ENCODE data around the gene FIGN.

DNA sequence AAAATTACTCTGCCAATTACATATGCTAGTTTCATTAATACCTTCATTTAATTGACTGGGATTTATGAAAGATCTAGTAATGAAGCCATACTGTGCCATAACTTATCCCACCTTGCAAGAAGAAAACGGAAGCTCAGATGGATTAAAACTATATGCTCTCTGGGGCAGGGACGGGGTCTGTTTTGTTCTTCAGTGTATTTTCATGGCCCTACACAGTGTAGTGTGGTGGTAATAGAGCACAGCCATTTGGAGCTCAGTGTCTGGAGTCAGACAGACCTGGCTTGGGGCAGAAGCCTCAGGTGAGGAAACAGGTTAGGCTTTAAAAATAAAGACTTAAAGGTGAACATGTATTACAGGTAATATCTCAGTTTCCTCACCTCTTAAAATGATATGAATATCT is 62.3 kb downstream of the FIGN start:
- TF ChIP-seq, protein P1, sequence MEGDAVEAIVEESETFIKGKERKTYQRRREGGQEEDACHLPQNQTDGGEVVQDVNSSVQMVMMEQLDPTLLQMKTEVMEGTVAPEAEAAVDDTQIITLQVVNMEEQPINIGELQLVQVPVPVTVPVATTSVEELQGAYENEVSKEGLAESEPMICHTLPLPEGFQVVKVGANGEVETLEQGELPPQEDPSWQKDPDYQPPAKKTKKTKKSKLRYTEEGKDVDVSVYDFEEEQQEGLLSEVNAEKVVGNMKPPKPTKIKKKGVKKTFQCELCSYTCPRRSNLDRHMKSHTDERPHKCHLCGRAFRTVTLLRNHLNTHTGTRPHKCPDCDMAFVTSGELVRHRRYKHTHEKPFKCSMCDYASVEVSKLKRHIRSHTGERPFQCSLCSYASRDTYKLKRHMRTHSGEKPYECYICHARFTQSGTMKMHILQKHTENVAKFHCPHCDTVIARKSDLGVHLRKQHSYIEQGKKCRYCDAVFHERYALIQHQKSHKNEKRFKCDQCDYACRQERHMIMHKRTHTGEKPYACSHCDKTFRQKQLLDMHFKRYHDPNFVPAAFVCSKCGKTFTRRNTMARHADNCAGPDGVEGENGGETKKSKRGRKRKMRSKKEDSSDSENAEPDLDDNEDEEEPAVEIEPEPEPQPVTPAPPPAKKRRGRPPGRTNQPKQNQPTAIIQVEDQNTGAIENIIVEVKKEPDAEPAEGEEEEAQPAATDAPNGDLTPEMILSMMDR (IDR thresholded peaks at IDR 0.05; ENCODE audit: poor library complexity, severe bottlenecking), result no peak
- TF ChIP-seq, protein P2, sequence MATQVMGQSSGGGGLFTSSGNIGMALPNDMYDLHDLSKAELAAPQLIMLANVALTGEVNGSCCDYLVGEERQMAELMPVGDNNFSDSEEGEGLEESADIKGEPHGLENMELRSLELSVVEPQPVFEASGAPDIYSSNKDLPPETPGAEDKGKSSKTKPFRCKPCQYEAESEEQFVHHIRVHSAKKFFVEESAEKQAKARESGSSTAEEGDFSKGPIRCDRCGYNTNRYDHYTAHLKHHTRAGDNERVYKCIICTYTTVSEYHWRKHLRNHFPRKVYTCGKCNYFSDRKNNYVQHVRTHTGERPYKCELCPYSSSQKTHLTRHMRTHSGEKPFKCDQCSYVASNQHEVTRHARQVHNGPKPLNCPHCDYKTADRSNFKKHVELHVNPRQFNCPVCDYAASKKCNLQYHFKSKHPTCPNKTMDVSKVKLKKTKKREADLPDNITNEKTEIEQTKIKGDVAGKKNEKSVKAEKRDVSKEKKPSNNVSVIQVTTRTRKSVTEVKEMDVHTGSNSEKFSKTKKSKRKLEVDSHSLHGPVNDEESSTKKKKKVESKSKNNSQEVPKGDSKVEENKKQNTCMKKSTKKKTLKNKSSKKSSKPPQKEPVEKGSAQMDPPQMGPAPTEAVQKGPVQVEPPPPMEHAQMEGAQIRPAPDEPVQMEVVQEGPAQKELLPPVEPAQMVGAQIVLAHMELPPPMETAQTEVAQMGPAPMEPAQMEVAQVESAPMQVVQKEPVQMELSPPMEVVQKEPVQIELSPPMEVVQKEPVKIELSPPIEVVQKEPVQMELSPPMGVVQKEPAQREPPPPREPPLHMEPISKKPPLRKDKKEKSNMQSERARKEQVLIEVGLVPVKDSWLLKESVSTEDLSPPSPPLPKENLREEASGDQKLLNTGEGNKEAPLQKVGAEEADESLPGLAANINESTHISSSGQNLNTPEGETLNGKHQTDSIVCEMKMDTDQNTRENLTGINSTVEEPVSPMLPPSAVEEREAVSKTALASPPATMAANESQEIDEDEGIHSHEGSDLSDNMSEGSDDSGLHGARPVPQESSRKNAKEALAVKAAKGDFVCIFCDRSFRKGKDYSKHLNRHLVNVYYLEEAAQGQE (IDR thresholded peaks at IDR 0.05; ENCODE audit: borderline replicate concordance), result no peak
- TF ChIP-seq POLR2AphosphoS5 (IDR thresholded peaks at IDR 0.05), result no peak
